GM19023 (cell line): ENCODE measurements around the gene ST6GALNAC5.

Source experiments
- ATAC-seq: cut with Tn5 transposase; IDR thresholded peaks from one replicate; pipeline ENCODE4 v1.9.1; 2021; ENCODE audit warnings: mild to moderate bottlenecking, moderate library complexity; ENCODE audit not compliant: unreplicated experiment

ST6GALNAC5 gene

GRCh38 chr1:77096496-77097255, 229.4 kb downstream of the ST6GALNAC5 start:
- ATAC-seq, result no peak

- ATAC-seq, result no peak
Observed at GRCh38 chr1:77100875-77101274, 233.6 kb downstream of the ST6GALNAC5 start.

- no peak for ATAC-seq
Observed at GRCh38 chr1:77103486-77103885, 236.2 kb downstream of the ST6GALNAC5 start.

- ATAC-seq, result no peak
Observed at GRCh38 chr1:77104672-77105071, 237.4 kb downstream of the ST6GALNAC5 start.
